HG02623 (cell line): ENCODE results near the gene CNTNAP2.

Source experiments
- ATAC-seq: cut with Tn5 transposase; IDR thresholded peaks from one replicate; pipeline ENCODE4 v1.9.1; 2021; ENCODE audit warnings: moderate library complexity; ENCODE audit not compliant: unreplicated experiment

CNTNAP2 gene

DNA sequence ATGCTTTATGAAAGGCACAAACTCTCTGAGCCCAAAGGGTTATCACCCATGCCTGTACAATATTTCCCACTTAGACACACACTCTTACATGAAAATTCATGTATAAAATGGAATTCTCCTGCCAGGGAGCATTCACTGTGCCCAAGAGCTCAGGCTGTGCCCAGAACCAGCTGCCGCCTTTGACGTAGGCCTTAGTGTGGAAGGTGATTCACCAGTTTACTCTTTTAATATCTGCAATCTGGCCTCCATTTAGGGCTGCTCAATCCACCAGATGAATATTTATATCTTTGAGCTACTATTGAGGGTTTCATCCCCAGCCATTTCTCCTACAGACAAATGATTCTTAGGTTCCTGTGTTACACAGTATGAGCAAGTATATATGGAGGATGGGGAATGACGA, 849.7 kb downstream of the CNTNAP2 start:
- no peak for ATAC-seq

DNA sequence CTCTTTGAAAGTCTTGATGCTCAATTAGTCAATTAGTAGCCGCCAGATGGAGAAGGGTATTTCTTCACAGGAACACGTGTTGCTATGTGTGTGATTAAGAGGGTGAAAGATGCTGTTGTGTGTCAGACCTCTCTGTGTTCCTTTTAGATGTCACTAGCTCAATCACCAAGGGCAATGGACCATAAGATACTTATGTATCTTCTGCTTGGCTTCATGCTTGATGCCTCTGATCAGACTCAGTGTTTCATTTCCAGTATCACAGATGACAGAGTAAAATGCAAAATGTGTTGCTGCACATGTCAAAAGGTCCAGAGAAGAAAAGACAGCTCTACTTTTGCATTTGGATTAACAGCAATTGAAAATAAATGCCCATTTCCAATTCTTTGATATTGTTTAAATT, 865.9 kb downstream of the CNTNAP2 start:
- no peak for ATAC-seq

DNA sequence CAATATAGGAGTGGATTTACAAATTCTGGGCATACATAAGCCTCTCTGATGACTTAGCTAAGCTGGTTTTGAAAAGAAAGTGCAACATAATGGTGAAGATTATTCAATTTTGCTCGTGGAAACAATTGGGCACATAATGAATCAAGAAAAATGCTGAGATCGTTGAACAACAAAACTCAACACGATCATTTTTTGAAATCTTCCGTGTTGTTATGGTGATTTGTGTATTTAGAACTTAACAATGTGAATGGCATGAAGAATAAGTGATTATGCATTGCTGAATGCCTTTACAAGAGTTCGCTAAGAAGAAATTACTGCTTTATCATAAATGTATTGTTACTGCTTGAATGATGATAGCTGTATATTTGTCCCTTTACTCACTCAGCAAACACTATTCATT, 875.0 kb downstream of the CNTNAP2 start:
- ATAC-seq = no peak

DNA sequence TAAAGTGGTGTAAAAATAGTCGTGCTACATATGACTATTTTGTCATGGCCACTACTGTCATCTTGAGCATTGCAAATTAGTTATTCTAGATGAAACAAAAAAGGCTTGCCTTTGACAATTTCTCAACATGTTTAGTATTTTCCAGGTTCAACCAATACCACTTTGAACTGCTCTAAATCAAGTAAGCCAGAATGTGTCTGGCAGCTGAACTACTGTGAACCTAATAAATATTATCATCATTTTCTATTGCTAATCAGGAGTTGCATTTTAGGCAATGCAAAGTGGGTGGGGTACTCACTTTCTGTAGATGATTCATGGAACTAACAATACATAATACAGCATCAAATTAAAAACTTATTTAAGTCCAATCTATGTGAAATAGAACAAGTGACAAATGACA, 877.2 kb downstream of the CNTNAP2 start:
- no peak for ATAC-seq

DNA sequence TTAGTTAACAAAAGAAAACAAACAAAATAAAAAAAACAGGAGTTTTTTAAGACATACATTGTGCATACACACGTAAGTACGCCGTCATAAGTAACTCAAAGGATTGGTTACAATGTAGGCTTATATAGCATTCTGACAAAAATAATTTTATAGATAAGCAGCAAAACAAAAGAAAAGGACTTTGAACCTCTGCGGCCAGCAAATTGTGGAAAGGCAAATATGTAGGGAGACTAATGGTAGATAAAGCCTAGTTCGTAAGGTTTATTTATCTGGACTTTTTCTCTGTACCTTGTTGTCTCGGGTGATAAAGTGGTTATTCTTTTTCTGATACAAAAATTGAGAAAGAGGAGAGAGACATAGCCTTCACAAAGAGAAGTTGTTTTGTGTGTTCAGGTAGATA, 891.9 kb downstream of the CNTNAP2 start:
- ATAC-seq = no peak

DNA sequence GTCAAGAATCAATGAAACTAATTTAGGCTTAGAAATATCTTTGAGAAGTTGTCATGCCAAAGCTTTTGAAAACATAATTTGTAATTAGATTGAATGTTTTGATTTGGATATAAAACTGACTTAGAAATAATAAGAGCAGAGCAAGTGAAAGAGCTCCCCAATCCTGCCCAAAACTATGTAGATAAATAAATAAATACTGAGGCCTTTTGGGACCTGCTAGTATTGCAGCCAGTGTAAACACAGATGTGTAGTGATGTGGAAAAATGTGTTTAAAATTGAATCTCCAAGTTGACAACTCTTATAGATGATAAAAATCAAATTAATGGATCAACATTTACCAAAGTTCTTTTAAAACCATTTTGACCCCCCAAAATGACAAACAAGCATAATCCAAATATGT, 896.1 kb downstream of the CNTNAP2 start:
- no peak for ATAC-seq

DNA sequence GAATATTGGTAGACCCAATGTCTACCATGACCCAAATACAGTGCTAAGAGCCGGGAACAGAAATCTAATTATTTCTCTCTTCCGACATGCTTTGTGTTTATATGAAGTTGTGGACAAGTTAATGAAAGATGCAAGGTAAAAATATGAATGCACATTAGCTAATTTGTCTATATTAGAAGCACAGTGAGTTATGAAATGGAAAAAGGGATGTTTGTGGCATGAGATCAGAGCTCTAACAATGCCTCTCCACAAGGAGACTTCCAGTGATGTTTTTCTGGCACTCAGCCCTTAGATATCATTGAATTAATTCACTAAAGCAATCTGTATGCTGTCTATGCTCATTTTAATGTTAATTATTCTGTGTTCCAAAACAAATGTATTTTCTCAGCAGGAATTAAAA, 897.2 kb downstream of the CNTNAP2 start:
- ATAC-seq = no peak

DNA sequence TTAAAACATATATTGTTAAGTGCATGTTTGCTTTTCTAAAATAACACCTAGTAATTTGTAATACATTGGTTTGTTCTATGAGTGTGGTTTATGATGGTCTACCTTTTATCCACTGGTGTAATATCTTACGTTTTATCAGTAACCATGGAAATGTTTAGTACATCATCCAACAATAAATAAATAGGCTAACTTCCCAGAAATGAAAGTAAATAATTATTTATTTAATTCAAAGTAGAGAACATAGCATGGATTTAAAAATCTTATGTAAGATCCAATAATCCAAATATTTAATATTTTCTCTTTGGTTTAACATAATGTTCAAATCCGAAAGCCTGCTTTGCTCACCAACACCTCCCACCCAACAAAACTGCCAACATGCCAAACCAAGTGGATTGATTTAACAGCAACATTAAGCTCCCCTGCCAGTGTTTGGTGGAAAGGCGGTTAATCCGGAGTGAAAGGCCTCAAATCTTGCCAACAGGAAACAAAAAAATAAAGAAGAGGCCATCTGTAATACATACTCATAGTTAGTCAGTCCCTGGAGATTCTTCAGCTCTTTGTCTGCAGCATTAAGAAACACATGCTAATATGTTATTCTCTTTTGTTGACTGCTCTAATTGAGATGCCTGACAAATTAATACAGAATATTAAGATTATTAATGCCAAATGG, 897.8 kb downstream of the CNTNAP2 start:
- no peak for ATAC-seq

DNA sequence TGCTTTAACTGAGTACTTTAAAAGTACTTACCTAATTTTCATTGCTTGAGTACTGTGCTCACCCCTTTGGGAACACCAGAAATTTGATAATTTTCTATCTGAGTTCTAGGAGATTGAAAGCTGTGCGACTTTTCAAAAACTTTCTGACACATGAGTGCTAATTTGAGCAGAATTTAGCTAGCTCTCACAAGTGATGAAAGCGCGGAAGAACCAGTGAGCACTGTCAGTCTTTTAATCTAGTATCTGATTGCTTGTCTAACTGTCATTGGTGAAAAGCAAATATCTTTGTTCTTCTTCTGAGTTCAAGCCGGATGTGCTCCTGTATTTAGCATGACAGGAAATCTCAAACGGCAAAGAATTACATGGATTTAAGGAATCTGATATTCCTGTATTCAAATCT, 899.4 kb downstream of the CNTNAP2 start:
- no peak for ATAC-seq

DNA sequence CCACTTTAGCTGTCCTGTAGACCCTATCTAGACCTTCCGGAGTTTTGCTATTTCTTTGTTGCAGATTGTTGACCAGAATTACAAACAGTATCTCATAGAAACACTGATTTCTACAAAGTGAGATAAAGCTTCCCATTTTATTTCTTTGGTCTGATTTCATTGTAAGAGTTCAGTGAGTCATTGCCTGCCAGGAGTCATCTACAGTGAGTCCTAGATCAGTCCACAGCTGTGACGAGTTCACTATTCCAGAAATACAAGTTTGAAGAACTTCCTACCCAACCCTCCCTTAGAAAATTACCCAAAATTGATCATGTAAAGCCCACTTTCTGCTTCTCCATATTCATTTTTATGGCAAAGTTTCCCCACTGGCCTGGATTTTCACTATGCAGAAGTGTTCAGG, 905.5 kb downstream of the CNTNAP2 start:
- no peak for ATAC-seq

DNA sequence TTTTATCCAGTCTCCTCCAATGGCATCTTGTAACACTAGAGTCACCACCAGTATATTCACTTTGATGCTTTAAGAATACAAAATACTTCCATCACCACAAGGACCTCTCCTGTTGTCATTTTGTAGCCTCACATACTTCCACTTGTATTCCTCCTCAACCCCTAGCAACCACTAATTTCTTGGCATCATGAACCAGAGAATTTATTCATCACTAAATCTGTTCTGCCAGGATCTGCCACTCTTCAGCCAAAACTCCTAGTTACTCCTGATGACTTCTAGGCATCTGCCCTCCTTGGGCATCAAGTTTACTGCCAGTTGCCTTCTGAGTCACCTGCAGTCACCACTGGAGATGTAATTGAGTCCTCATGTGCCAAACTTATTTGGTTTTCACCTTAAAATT, 906.8 kb downstream of the CNTNAP2 start:
- no peak for ATAC-seq

DNA sequence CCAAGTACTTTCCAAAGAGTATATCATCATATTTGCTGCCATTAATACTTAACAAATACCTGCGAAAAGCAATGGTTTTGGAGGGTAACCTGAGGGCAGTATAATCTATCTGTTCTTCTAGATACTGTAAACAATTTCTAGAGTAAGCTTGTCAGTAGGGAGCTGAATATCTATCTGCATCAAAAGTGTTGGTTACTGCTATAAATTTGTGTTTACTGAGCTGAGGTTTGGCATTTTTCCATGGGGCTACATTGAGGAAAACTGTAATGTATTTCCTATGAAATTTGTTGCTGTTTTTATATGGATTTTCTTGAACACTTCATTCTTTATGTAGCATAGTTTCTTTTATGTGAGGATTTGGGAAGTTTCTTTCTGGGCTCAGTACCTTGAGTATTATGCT, 913.4 kb downstream of the CNTNAP2 start:
- no peak for ATAC-seq

DNA sequence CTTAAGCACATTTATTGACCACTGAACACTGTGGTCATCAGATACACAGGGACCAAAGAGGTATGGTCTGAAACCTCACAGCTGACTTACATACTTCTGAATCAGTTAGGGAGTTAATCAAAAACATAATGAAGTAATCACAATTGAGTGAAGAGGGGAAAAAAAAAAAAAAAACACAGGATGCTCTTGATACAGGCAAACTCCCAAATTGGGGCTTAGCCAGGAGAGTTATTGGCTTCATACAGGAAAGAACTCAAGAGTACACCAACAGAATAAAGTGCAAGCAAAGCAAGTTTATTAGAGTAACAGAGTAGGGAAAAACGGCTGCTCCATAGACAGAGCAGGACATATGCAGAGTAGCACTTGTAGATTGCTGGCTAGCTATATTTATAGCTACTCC, 917.0 kb downstream of the CNTNAP2 start:
- ATAC-seq = no peak

DNA sequence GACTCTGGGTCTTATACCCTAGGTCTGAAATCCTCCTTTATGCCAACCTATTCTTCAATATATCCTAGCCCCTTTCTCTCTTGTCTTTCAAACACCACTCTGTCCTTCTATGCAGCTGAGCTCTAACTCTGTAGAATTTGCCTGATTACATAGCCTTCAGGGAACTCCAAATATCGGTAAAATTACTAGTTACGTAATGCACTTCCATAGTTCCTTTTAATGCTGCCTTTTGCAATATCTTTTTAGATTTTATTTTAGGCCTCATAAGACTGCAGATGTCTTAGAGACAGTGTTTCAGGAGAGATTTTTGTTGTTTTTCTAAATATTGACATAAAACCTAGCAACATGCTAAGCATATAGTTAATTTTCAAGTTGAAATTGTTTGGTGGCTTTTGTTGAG, 924.8 kb downstream of the CNTNAP2 start:
- ATAC-seq = no peak

DNA sequence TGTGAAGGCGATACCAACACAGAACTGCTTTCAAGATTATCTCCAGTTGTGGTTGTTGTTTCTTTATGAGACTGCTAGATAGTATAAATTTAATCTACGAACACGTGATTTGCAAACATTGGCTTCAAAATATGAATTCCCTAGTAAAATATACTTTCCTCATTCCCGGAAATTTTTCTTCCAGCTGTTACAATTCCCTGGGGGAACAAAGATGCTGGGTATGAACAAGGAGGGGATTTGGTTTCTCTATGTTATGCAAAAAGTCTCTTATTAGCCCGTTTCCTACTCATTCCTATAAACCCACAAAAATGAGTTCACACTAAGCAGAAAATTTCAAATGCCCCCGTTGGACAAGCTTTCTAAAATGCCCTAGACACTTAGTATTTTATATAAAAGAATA, 928.3 kb downstream of the CNTNAP2 start:
- no peak for ATAC-seq

DNA sequence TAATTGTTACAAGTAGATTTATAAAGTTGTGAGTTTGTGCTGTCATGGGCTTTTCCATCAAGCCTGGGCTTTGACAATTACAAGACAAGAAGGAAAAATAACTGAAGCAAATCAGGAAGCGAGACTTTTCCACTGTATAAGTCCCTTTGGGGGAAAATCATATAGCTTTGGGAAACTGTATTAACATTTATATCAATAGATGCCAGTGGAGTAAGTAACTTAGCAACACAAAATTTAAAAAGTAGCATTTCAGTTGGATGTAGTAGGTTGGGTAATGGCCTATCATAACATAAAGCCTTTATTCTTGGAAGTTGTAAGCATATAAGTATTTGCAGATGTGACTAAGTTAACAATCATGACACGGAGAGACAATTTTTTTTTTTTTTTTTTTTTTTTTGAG, 931.1 kb downstream of the CNTNAP2 start:
- no peak for ATAC-seq

DNA sequence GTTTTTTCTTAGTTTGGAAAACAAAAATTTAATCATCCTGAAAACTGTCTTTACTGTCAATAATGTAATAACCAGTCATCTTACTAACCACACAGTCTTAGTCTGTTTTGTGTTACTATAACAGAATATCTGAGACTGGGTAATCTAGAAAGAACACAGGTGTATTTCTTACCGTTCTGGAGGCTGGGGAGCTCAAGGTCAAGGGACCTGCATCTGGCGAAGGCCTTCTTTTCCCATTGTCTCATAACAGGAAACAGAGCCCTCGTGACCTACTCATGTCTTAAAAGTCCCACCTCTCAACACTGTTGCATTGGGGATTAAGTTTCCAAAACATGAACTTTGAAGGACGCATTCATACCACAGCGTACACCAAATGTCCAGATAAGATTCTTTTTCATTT, 932.3 kb downstream of the CNTNAP2 start:
- no peak for ATAC-seq

DNA sequence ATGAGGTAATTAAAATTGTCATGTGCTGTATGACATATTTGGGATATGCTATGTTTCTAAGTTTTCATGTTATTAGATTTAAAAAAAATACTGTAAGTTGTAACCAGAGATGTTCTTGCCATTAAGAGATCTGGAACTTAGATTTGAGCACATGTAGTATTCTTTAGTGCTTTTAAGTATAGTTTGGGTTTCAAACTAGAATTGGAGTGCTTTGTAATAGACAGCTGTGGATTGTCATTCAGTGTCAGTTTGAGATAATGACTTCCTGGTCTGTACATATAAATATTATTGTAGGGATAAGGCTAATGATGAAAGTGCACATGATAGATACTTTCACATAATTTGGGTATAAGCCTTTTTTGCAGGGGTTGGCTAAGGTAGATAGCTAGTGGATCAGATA, 936.2 kb downstream of the CNTNAP2 start:
- ATAC-seq = no peak

DNA sequence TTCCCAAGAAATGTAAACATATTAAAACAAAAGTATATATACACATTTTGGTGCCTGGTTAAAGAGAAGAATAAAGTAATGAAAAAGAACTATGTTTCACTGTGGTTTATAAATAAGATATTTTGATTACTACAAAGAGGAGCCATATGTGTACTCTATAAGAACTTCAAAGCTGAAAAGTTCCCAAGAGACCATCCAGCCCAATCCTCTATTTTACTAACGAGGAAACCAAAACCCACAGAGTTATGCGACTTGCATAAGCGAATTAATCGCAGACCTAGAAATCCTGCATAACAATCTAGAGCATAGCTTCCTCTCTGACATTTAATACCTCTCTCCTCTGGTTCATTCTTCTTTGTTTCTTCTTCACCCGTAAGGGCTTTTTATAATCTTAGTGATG, 937.1 kb downstream of the CNTNAP2 start:
- ATAC-seq = no peak

DNA sequence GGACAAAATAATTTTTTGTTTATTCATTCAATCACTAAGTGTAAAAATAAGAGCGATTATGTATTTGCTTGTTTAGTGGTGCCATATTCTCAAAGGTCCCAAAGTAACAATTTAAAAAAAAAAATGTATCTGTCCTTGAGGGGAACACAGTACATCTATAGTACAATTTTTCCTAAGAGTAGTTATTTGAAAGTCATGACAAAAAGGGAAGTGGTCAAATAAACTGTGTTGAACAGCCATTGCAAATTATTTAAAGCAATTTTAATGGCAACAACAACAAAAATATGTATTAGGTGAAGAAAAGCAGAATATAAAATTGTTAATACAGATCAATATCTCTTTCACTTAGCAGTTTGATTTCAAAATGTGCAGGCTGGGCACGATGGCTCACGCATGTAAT, 943.5 kb downstream of the CNTNAP2 start:
- ATAC-seq = no peak

DNA sequence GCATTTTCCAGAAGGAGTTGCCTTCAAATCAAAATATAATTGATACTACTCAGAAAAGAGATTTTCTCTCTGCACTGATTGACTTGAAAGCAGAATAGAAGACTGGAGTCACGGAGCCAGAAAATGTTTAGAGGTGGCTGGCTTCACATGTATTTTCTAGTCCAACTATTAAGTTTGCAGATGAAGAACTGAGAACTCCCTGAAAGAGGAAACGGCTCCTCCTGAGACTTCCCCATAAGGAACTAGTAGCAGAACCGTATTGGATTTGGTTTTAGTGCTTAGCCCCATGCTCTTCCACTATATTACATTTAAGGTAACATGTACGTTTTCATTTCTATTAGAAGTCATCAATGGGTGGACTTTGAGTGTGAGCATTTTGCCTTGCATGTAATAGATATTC, 946.3 kb downstream of the CNTNAP2 start:
- no peak for ATAC-seq

DNA sequence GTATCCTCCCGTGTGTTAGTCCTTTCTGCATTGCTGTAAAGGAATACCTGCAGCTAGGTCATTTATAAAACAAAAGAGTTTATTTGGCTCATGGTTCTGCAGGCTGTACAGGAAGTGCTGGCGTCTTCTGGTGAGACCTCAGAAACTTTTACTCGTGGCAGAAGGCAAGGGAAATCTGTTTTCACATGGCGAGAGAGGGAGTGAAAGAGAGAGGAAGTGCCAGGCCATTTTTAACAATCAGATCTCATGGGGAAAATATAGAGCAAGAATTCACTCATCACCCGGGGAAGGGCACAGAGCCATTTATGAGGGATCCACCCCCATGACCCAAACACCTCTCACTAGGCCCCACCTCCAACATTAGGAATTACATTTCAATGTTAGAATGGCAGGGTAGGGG, 952.2 kb downstream of the CNTNAP2 start:
- ATAC-seq = no peak

DNA sequence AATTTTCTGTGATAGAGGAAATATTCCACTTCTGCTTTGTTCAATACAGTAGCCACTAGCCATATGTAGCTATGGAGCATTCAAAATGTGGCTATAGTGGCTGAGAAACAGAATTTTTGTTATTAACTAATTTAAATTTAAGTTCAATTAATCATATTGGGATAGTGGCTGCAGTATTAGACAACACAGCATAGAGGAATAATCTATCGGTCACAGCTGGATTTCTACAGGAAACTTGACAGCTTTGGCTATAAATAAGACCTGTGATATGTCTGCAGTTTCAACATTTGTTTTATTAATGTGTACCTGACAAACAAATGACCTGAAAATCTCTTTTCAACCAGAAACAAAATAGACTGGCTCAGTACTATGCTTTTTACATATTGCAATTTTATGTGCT, 953.2 kb downstream of the CNTNAP2 start:
- no peak for ATAC-seq

DNA sequence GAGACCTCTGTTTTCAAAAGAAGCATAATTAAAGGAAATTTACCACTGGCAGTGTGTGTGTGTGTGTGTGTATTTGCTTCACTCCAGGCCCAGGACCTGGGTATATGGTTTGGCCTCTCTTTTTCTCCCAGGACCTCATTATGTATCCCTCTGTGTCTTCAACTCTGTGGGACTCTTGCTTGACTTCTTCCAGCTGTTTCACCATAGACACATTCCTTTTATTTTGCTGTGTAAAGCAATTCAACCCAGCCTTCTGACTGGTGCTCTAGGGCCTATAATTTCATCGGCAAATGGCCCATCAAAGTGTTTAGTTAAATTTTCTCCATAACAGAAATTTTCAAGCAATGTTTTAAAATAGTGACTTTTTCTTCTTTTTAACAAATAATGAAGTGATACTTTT, 954.3 kb downstream of the CNTNAP2 start:
- ATAC-seq = no peak
